SKM-1 (cell line): ENCODE measurements around the gene SORL1-AS1.

Experiments
- DNase-seq: peaks from one replicate; lab custom pipeline; 2025; ENCODE audit not compliant: unreplicated experiment; lab: John Stamatoyannopoulos, UW

The SORL1-AS1 gene

DNA sequence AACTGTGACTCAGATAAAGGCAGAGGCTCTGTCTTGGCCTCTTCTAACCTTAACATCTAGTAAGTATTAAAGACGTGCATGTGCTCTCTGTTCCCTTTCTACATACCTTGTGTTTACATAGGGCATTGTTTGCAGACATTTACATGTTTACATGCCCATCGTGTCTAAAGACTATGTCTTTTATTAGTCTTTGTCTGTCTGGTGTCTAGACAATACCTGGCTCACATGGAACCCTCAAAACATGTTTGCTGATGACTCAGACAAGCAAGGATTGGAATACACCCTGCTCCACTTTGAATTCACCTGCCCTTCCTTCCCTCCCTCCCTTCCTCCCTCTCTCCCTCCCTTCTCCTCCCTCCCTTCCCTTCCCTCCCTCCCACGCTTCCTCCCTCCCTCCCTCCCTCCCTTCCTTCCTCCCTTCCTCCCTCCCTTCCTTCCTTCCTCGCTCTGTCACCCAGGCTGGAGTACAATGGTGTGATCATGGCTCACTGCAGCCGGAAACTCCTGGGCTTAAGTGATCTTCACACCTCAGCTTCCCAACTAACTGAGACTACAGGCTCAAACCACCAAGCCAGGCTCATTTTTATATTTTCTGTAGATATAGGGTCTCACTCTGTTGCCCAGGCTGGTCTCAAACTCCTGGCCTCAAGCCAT is 23.7 kb upstream of the SORL1-AS1 start:
- no peak for DNase-seq

- DNase-seq = no peak
Observed at GRCh38 chr11:121474680-121475079, 21.9 kb upstream of the SORL1-AS1 start.

DNA sequence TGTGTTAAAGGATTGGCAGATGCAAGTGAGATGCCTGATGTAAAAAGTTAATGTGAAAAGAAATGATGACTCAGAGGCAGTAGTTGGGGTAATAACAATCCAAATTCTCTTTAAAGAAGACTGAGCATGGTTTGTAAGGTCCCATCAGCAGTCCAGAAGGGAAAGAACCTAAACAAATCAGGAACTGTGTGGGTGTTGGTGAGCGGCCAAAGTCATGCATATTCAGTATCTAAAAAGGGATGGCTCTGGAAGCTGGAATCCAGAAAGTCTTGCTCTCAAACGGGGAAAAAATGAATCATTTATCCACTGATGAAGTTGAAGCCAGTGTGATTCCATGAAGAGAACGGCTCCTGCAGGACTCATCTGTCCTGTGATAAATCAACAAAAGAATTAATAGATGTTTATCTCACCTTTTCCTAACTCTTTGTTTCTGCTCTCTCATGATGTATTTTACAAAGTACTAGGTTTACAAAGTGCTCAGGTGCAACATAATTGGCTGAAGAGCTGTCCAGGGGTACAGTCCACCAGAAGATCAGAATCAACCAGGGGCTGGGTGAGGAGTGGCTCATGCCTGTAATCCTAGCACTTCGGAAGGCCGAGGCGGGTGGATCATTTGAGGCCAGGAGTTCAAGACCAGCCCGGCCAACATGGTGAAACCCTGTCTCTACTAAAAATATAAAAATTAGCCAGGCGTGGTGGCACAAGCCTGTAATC is 20.5 kb upstream of the SORL1-AS1 start:
- DNase-seq = no peak

DNA sequence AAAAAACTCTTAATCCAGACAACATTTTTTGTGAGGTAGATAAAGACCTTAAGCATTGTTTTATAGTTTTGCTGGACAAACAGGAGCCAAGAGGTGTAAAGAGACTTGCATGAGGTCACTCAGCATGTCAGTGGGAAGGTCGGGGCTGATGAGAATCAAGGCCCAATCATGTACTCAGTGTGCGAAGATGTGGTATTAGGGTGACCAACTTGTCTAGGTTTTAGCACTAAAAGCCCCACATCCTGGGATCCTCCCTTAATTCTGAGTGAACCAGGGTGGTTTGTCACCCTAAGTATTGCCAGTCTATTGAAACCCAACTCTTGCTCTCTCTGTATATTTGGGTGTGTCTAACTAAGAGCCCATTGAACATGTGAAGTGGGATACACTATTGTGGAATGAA is 19.5 kb upstream of the SORL1-AS1 start:
- DNase-seq = no peak

- DNase-seq = no peak
Observed at GRCh38 chr11:121471167-121471566, 18.4 kb upstream of the SORL1-AS1 start.

DNA sequence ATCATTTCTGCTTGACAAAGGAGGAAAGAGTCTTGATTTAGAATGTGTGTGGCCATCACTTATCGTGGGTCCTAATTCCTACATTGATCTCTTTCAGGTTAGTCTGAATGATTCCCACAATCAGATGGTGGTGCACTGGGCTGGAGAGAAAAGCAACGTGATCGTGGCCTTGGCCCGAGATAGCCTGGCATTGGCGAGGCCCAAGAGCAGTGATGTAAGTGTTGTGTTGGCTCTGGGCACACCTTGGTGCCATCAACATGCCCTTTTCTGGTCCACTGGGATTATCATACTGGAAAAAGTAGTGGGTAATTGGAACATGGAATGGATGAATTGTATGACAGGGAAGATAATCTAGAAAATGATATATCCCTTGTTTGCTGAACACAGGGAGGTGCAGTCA is 17.1 kb upstream of the SORL1-AS1 start:
- no peak for DNase-seq

DNA sequence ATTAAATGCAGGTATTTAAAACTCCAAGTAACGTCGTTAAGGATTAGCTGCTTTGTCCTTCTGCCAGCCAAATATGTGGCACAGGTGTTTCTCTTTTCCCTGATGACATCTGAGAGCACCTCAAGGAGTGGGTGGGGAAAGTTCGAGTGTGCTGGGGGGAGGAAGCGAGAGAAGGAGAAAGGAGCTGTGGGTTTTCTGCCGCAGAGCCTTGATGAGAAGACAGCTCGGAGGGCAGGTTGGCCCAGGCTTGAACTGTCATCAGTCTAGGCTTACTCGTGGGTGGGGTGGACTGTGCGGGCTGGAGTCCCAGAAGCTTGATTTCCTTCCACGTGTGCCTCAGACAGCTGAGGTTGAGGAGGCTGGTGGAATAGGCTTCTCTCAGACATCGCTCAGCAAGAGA is 15.2 kb upstream of the SORL1-AS1 start:
- no peak for DNase-seq

DNA sequence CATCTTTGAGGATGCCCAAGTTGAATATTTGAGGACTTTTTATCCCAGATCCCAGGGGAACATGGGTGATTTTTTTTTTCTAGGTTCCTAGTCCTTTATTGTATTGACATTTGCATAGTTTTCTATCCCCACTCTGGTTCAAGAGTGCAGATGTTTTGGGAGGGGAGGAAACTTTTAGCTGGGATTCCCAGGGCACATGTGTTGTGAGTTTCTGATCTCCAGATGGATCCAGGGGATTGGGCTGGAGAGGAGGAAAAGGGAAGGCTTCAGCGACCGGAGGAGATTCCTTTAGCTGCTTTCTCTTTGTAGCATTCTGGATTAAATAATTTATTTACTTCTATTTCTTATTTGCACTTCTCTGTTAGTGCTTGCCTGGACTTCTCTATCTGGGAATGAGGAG is 14.7 kb upstream of the SORL1-AS1 start:
- DNase-seq = no peak

DNA sequence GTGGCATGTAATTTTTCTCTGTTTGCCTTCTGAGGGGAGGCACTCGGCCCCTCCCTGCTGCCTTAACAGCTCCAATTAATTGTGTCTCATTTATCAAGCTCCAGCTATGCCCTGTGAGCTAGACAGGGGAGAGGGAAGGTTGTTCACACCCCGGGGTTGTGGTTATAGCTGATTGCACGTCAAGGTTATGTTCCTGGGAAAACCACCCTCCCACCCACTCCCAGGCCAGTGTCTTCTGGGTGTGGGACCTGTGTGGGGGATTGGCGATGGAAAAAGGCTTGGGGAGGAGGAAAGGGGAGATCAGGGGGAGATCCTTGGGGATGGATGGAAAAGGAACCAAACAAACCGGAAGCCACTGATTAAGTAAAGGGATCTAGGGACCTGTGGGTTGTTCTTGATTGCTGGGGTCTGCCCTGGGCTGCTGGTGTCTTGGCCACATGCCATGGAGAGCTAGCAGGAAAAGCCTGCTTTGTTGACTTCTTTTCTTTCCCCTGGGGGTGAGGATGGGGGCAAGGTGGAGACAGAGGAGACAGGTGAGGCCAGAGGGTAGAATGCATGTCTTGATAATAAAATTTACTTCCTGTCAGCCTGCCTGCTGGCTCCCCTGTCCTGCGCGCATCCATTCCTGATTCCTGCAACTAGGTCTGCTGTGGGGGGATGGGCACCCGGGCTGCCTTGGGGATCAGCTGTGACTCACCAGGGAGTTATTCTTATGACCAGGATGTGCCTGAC is 13.5 kb upstream of the SORL1-AS1 start:
- DNase-seq = no peak

- DNase-seq = no peak
Observed at GRCh38 chr11:121465709-121466062, 12.9 kb upstream of the SORL1-AS1 start.

- no peak for DNase-seq
Observed at GRCh38 chr11:121464352-121464946, 11.7 kb upstream of the SORL1-AS1 start.

DNA sequence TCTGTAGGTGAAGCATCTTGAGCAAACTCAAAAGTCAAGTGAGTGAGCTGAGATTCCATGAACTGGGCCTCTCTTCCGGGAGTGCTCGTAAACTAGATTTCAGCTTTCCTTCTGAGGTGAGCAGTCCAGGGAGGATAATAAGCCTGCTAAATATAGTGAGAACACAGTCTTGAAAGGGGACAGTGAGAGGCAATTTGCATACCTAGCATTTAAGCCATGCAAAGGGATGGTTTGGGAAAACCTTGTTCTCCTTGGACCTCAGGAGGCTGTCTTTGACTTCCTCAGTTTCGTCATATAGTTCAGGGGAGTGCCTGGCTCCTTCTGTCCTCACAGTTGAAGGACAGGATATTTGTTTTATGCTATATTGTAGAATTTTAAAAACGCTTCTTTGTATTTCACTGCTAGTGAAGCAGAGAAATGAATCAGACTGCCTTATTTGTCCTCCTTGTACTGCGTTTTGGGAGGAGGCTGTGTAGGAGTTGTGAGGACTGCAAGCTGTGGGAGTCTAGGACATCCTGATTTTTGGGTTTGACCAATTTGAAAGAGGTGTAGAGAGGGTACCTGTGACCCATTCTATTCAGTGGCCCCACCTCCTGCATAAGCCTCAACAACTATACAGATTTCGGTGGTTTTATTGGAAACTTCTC is 11.0 kb upstream of the SORL1-AS1 start:
- DNase-seq = no peak

GRCh38 chr11:121461843-121462242 is 9.1 kb upstream of the SORL1-AS1 start:
- no peak for DNase-seq

- DNase-seq = no peak
Observed at GRCh38 chr11:121460941-121461514, 8.3 kb upstream of the SORL1-AS1 start.

DNA sequence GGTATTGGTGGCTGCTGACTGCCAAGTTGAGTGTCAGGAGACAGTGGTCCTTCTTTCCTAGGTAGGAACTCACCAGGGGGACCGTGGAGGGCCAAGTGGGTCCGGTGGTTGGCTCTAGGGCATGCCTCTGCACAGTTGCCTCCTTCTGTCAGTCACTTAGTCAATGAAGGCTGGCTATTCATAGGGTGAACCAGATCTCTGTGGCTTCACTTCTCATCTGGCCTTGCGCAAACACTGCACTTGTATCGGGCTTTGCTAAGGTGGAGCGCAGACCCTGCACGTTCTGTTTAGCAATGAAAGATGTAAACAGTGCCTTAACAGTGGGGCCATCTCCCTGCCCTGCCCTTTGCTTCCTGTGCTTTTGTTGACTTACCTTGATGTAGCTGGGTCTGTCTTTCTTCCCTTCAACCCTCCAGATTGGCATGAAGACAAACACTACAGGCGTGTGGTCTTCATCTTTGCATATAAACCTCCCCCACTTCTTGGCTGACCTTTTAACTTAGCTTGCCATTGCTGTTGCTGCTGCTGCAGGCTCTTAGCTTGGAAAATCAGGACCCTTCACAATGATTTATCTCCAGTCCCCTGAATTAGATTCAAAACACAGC is 6.7 kb upstream of the SORL1-AS1 start:
- DNase-seq = no peak

- DNase-seq = no peak
Observed at GRCh38 chr11:121458551-121458950, 5.8 kb upstream of the SORL1-AS1 start.

DNA sequence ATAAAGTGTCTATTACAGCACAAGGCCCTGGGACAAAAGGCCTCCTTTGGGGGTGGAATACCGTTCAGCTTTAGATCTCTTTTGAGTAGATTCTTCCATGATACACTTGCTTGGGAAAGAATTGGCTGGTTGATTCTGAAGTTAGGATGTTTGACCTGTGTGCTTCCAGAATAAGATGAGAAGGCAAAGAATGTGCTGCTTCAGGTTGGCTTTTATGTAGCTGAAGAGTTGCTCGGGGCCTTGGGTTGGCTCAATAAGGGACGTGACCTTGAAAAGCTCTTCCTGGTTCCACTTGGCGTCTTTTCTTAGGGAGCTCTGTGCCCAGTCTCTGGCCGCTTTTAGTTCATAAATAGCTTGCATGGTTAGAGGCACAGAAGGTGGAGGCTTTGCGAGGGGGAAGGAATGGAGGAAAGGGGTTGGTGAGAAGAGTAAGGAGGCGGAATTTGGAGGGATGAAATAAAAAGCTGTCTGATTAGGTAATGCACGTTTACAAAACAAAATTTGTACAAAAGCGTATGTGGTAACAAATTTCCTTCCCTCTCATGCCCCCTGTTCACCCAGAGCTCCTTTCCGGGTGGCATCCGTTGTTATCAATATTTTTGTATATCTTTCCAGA is 4.2 kb upstream of the SORL1-AS1 start:
- DNase-seq = no peak

DNA sequence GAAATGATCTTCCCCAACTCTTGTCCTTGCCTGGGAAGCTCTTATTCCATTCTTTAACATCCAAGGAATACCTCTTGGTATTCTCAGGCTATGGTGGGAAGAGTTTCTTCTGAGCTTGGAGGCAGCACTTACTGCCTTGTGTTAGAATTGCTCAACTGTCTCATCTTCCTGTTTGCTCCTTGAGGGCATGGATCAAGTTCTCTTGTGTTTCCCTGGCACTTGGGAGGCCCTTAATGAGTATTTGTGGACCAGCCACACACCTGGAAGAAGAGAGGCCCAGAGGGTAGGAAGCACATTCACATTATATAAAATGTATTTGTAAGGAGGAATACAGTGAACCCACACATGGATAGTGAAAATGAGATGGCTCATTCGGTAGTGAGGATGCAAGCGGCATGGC is 3.4 kb upstream of the SORL1-AS1 start:
- DNase-seq = no peak

- no peak for DNase-seq
Observed at GRCh38 chr11:121455115-121455514, 2.3 kb upstream of the SORL1-AS1 start.

DNA sequence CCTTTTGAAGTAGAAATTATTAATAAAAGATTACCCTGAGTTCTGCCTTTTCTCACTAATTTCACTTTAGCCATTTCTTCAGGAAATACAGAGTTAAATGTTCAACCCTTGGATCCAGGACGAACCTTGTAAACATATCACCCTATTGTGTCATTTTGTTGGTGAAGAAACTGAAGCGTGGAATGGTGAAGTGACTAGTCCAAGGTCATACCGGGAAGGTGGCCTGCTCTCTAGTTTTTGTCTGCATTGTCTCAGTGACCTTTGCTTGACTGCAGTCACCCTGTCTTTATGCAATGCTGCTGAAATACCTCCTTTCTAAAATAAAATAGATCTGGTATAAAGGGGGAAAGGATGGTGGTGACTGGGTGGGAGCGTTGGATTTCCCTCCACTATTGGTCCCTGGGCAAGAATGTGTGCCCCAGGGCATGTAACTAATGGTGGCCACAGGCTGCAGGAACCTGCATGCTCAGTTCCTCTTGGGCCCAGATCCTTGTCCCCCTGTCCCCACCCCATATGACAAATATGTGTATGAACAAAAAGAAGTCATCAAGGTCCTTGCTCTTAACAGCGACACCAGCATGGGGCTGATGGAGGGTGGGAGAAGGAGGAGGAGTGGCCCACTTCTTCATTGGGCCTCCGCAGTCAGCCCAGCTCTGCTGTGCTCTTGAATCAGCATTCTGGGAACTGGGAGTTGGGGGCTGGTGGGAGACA is 977 bp upstream of the SORL1-AS1 start:
- no peak for DNase-seq
